ENCODE results near the gene NEURL2.

NEURL2 gene

DNA sequence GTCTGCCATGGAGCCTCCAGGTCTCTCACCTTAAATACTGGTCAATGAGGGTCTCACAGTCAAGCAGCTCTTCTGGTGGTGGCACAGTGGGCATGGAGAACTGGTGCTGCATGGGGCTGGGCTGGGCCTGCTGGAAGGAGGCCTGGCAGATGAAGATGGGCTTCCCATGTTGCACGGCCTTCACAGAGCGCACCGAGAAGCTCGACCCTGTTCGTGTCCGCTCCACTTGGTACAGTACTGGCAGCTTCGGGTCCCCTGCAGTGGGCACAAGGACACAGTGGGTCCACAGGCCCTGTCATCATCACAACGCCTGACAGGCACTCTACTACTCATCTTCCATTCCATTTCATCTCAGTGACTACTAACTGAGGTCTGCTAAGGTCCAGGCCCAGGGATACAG is 42.6 kb downstream of the NEURL2 start:
- no peak for DNase-seq (ENCODE audit: low read depth in 2 of 2, low spot score in 1 of 2)

DNA sequence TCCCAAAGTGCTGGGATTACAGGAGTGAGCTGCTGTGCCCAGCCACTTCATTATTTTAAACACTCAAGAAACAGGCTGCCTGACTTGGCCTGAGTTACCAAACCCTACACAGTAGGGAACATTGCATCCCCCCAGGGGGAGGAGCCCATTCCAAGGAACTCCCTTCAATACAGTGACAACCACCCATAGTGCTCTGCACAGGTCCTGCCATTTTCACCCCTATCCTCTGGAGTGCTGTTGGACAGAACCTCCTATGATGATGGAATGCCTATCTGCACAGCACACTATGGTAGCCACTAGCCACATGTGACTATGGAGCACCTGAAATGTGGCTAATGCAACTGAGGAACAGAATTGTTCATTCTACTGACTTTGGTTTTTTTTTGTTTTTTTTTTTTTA is 45.6 kb downstream of the NEURL2 start:
- no peak for DNase-seq (ENCODE audit: low read depth in 2 of 2, low spot score in 1 of 2)

DNA sequence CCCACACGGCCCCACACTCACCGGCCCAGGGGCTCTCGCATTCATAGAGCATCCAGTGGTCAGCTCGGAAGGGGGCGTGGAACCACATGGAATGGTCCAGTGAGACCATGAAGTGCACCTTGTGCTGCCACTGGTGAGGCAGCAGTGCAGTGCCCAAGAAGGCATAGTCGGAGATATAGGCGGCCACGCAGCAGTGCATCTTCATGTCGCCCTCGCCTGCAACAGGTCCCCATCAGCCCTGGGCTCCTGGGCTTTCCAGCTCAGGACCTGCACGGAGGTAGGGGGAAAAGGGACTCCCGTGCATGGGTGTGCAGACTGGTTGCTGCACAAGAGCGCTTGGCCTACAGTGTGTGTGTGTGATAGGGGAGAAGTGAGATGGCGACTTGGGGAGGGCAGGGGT is 47.5 kb downstream of the NEURL2 start:
- no peak for DNase-seq (ENCODE audit: low read depth in 2 of 2, low spot score in 1 of 2)

DNA sequence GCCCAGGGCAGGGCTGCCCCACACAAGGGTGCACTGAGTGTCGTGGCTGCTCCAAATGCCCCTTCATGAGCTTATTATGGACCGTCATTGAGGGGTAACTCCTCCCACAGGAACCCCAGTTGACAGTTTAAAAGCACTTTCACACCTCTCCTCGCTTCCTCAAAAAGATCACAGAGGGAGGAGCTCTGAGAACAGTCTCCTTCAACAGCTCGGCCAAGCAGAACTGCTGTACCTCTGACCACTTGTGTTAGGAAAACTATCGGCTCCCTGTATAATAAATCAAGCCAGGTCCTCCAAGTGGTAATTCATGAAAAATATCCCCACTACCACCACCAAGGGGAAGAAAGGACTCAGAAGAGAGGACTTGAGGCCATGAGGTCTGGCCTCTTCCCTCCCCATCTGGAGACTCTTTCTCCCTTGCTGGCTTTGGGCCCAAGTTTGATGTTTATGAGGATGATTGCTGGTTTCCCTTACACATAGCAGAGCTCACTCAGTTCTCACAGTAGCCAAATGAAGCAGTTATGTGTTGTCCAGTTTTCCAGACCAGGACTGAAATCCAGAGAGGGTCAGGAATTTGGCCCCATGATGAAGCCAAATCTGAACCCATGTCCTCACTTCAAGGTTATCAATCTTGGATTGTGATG is 48.7 kb downstream of the NEURL2 start:
- DNase-seq (ENCODE audit: low read depth in 2 of 2, low spot score in 1 of 2): no peak

DNA sequence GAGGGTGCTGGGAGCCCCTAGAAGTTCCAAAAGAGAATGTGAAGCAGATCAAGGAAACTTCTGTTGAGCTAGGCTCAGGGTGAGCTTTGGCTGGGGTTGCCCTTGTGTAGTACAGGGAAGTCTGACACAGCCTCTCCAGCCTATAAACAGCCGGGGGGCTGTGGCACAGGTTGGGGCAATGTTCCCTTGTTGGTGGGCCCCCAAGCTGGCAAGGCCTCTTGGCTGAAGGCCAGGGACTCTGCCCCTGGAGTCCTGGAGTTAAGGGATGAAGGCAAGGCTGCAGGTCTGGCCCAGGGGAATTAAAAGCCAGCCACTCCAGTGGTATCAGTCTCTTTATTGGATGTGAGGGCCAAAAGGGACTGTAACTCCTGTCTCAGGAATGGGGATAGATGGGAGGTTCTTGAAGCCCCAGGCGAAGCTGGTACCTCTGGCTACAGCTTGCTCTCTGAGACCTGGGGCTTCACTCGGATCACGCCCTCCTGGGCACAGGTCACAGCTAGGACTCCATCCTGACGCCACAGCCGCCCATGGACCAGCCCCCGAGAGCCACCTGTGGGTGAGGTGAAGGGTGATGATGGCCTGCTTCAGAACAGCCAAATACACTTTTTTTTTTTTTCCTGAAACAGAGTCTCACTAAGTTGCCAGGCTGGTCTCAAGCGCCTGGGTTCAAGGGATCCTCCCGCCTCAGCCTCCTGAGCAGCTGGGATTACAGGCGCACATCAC is 49.4 kb downstream of the NEURL2 start:
- no peak for DNase-seq (ENCODE audit: low read depth in 2 of 2, low spot score in 1 of 2)

DNA sequence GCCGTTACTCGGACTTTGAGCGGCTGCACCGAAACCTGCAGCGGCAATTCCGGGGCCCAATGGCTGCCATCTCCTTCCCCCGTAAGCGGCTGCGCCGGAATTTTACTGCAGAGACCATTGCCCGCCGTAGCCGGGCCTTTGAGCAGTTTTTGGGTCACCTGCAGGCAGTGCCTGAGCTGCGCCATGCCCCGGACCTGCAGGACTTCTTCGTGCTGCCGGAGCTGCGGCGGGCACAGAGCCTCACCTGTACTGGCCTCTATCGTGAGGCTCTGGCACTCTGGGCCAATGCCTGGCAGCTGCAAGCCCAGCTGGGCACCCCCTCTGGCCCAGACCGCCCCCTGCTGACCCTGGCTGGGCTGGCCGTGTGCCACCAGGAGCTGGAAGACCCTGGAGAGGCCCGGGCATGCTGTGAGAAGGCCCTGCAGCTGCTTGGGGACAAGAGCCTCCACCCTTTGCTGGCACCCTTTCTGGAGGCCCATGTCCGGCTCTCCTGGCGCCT is 50.3 kb downstream of the NEURL2 start:
- no peak for DNase-seq (ENCODE audit: low read depth in 2 of 2, low spot score in 1 of 2)
